Endometrium (tissue), 2 donors: Measurements from ENCODE around the gene NOXO1.

Experiments
- FAIRE-seq: peaks from 2 replicates; lab custom pipeline; 2012; peaks lifted over from hg19 to GRCh38; lab: Jason Lieb, UNC
- donor health status: control.
- donor health status: control.

NOXO1 gene

GRCh38 chr16:1979271-1980029, 1.8 kb downstream of the NOXO1 start:
- FAIRE-seq: no peak

- no peak for FAIRE-seq
These were observed 2.7 kb downstream of the NOXO1 start for GRCh38 chr16:1978476-1979120.

- no peak for FAIRE-seq
These were observed 3.4 kb downstream of the NOXO1 start for GRCh38 chr16:1977875-1978268.

GRCh38 chr16:1976951-1977874, 4.1 kb downstream of the NOXO1 start:
- no peak for FAIRE-seq

- no peak for FAIRE-seq
These were observed 5.1 kb downstream of the NOXO1 start for GRCh38 chr16:1976216-1976520.

GRCh38 chr16:1975432-1976215, 5.6 kb downstream of the NOXO1 start:
- no peak for FAIRE-seq

- no peak for FAIRE-seq
These were observed 6.9 kb downstream of the NOXO1 start for GRCh38 chr16:1974157-1975070.

GRCh38 chr16:1973461-1974156, 7.7 kb downstream of the NOXO1 start:
- FAIRE-seq: no peak

- FAIRE-seq: no peak
These were observed 8.8 kb downstream of the NOXO1 start for GRCh38 chr16:1972490-1972877.

GRCh38 chr16:1971796-1972489, 9.3 kb downstream of the NOXO1 start, which contains the start of gene TBL3:
Gene TBL3 (plus strand): TSS chr16:1972053. CDS start chr16:1972165, 112 bp downstream.
- FAIRE-seq: peak; percentile 86

GRCh38 chr16:1968146-1968953, 12.9 kb downstream of the NOXO1 start:
- FAIRE-seq: no peak

GRCh38 chr16:1966460-1966859, 14.8 kb downstream of the NOXO1 start, which contains the start of gene RNF151:
Gene RNF151 (plus strand): TSS chr16:1966856. CDS start chr16:1966882, 26 bp downstream.
- no peak for FAIRE-seq

- FAIRE-seq: no peak
These were observed 15.8 kb downstream of the NOXO1 start for GRCh38 chr16:1965396-1966001.

- peak; percentile 92 for FAIRE-seq
These were observed 16.5 kb downstream of the NOXO1 start, which contains the start of gene RPS2 for GRCh38 chr16:1964506-1965395. Gene RPS2 (minus strand): TSS chr16:1964826. CDS start chr16:1964625, 201 bp downstream.

- FAIRE-seq: no peak
These were observed 17.3 kb downstream of the NOXO1 start for GRCh38 chr16:1963806-1964505.
